Heart right ventricle (tissue), 16 donors: ENCODE results near the gene GREB1. TPM values are rescaled to one million over a fixed set of nuclear protein-coding genes. Genes with fewer than 3 reads are reported as not detected.

Experiments used
- ATAC-seq, 8 donors: fragments of 200-7000 bp; cut with Tn5 transposase; one replicate each; pipeline ENCODE4 v1.9.1; 2020; ENCODE audit warnings: mild to moderate bottlenecking in 8 of 8, moderate library complexity in 8 of 8, moderate number of reproducible peaks in 1 of 8
- DNase-seq, 2 donors: peaks; one replicate each; pipeline ENCODE4 v3.0.0-alpha.2; 2020
- H3K27ac ChIP-seq, 10 donors: fragments of 200-600 bp; sonication (generic) in 2 of 10; one replicate each; pipeline versions ENCODE4 v1.5.0 to v1.8.0; 2020 to 2022; ENCODE audit warnings: mild to moderate bottlenecking in 3 of 10
- H3K27me3 ChIP-seq, 7 donors: fragments of 200-600 bp; one replicate each; pipeline ENCODE4 v1.8.0; 2021 to 2022; ENCODE audit warnings: mild to moderate bottlenecking in 2 of 7
- H3K36me3 ChIP-seq, 9 donors: fragments of 200-600 bp; sonication (generic) in 1 of 9; one replicate each; pipeline versions ENCODE4 v1.5.0 to v1.8.0; 2020 to 2022; ENCODE audit warnings: mild to moderate bottlenecking in 2 of 9
- H3K4me1 ChIP-seq, 9 donors: fragments of 200-600 bp; sonication (generic) in 1 of 9; one replicate each; pipeline versions ENCODE4 v1.5.0 to v1.8.0; 2020 to 2022; ENCODE audit warnings: mild to moderate bottlenecking in 4 of 9
- H3K4me3 ChIP-seq, 10 donors: fragments of 200-600 bp; sonication (generic) in 2 of 10; one replicate each; pipeline versions ENCODE4 v1.5.0 to v1.8.0; 2020 to 2022; ENCODE audit warnings: mild to moderate bottlenecking in 7 of 10, moderate library complexity in 2 of 10
- H3K9me3 ChIP-seq, 11 donors: fragments of 200-600 bp in 10 of 11; sonication (generic) in 2 of 11; one replicate each; pipeline versions ENCODE4 v1.5.0 to v1.8.0; 2013 to 2022; ENCODE audit warnings: mild to moderate bottlenecking in 2 of 11, control low read depth in 1 of 11, moderate library complexity in 1 of 11
- WGBS, 2 donors: extraction: QIAGEN DNeasy Blood & Tissue Kit; methylation state at CpG; one replicate each; pipeline ENCODE4 v1.1.7; 2013; ENCODE audit warnings: inconsistent platforms in 1 of 2; 5-methylcytosine and 5-hydroxymethylcytosine counted together
- intact Hi-C, 10 donors: fragments of 100-400 bp; cut with DNase I; formaldehyde crosslinking; loops; one replicate each; pipeline versions ENCODE4 v1.11.1 to v1.14.2; 2022
- polyA plus RNA-seq, 2 donors: library from polyadenylated mRNA; stranded (reverse); fragments of 200-250 nt; gene quantifications; one replicate each; pipeline ENCODE4 v1.2.3, GENCODE V29; 2013
- total RNA-seq, 10 donors: library from RNA; stranded (reverse); fragmentation: NEBNext Ultra II Directional in 3 of 10; extraction: Animal tissue kit (Norgen Biotek cat#: 25700) in 3 of 10; gene quantifications; one replicate each; pipeline versions ENCODE4 v1.2.1 to v1.2.4, GENCODE V29; 2021 to 2023
- TF ChIP-seq, protein P1 (sequence below), 9 donors: fragments of 200-600 bp; sonication (generic) in 2 of 9; IDR thresholded peaks; one replicate each; pipeline versions ENCODE4 v1.5.0 to v1.8.0; 2021 to 2022; ENCODE audit warnings: antibody characterized with exemption in 9 of 9, mild to moderate bottlenecking in 5 of 9, moderate library complexity in 1 of 9
- donor health status: Arrhythmogenic right ventricular cardiomyopathy.
- donor health status: ischemic (EF 13 %, LVEDD 7.1; RV severe dilation, severe dysfunction).
- donor health status: healthy with polysubstance abuse.
- donor health status: DM: no; HTN: yes; CAD: no.
- donor health status: DM: no; HTN: no; CAD: no.
- donor health status: ischemic (EF 25% LVEDD 6.9; RV normal size, moderate dysfunction).
- donor health status: ischemic (EF 25% LVEDD 5.7; RV mildly dilated, moderate dysfunction).
- donor health status: healthy.
- donor health status: DM: yes; HTN: yes; CAD: no.
- donor health status: Ischemic cardiomyopathy.
- donor health status: ischemic (EF 35%, LVEDD 5.7; RV mildly dilated, moderate dysfunction).
- donor health status: nonischemic (EF 11% LVEDD 7.7; RV severe dilation, severe dysfunction).
- donor health status: DM: yes; HTN: yes; CAD: no.
- donor health status: PGD.
- donor health status: ischemic (EF 29% LVEDD 5.4; RV normal size, mild dysfunction).
- donor health status: nonischemic (EF 23%, LVEDD 6.1; RV moderate dilation, normal function).

The GREB1 gene
- total and polyA plus RNA-seq, 12 donors: 1.2 to 15.6 (median 7.8) TPM

DNA sequence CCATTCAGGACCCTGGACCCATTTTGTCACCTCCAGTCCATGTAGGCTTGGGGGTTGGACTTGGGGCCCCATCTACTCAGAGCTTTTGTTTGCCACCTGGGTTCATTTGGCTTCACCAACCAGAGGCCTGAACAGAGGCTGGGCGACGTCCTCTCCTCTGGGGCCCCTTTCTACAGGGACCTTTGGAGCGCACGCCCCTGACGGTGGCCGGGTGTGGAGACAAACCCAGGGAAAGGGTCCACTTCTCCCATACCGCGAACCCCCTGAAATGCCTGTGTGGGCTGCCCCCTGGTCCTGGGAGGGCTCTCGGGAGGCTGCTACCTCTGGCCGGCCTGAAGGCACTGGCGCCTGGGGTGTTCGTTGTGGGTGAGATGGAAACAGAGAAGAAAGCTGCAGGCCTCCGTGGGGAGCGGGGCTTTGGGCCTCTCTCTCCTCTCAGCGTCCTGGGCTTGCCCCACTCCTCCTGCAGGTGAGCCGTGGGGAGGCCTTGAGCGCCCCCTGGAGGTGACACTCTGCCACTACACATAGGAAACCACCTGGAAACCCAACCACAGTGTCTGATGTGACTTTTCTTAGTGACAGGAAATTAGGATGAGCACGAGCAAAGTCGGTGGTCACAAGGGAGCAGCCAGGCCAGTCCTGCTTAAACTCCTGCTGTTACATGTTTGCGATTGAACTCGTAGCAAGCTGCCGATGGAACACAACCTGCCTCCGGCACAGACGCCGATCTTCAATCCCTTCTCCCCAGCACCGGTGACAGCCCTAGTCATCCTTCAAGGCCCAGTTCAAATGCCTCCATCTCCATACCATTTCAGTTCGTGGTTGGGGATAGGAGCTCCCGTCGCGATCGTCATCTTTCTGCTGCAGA lies 148.1 kb downstream of the GREB1 start:
- Histone ChIP-seq H3K27me3 (peaks cover 0 to 31% (median 19%) of the 10 kb centered on the region in 7 donors), H3K36me3 (no peaks in the 10 kb centered on the region), H3K4me1 (peaks cover 0 to 7% (median 0%) of the 10 kb centered on the region in 9 donors), H3K9me3 (no peaks in the 10 kb centered on the region), H3K4me3 (no peak overlapping the region), H3K27ac (no peak overlapping the region)
- intact Hi-C loops: loop anchor here in 4 of 10 donors (5.0 to 10.0 kb wide), 2 partner anchors 200 to 207 kb away; no protein-coding TSS in a partner anchor
- ATAC-seq (peak in 3 of 8 donors; percentile 16 to 34 (median 31)), DNase-seq (no peak)
- TF ChIP-seq, protein P1, sequence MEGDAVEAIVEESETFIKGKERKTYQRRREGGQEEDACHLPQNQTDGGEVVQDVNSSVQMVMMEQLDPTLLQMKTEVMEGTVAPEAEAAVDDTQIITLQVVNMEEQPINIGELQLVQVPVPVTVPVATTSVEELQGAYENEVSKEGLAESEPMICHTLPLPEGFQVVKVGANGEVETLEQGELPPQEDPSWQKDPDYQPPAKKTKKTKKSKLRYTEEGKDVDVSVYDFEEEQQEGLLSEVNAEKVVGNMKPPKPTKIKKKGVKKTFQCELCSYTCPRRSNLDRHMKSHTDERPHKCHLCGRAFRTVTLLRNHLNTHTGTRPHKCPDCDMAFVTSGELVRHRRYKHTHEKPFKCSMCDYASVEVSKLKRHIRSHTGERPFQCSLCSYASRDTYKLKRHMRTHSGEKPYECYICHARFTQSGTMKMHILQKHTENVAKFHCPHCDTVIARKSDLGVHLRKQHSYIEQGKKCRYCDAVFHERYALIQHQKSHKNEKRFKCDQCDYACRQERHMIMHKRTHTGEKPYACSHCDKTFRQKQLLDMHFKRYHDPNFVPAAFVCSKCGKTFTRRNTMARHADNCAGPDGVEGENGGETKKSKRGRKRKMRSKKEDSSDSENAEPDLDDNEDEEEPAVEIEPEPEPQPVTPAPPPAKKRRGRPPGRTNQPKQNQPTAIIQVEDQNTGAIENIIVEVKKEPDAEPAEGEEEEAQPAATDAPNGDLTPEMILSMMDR (IDR thresholded peaks at IDR 0.05): peak; percentile 37 to 79 (median 70)
- WGBS, 2 donors: 62 to 64% methylated on average over 31 of the region's 31 CpGs

DNA sequence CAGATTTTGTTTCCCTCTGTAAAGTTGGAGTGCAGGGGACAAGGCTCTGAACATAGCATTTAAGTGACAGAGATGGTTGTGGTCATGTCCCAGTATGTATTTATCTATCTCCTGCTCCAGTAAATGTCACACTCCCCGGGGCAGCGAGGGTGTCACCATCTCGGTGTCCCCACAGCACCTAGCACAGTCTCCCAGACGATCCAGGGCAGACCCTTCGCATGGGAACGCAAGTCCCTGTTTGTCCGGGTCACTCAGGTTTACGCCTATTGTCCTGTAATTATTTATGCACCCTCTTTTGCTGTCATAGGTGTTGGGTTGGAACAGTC lies 148.7 kb downstream of the GREB1 start:
- peaks cover 0 to 31% (median 16%) of the 10 kb centered on the region in 7 donors for H3K27me3 ChIP-seq
- intact Hi-C loops: loop anchor here in 4 of 10 donors (5.0 to 10.0 kb wide), 2 partner anchors 200 to 208 kb away; no protein-coding TSS in a partner anchor
- H3K9me3 ChIP-seq: no peaks in the 10 kb centered on the region
- TF ChIP-seq, protein P1 (IDR thresholded peaks at IDR 0.05): no peak
- H3K27ac ChIP-seq: no peak overlapping the region
- H3K4me3 ChIP-seq: no peak overlapping the region
- peaks cover 0 to 2% (median under 1%) of the 10 kb centered on the region in 9 donors for H3K4me1 ChIP-seq
- no peaks in the 10 kb centered on the region for H3K36me3 ChIP-seq
- WGBS, 2 donors: 92 to 93% methylated on average over 8 of the region's 8 CpGs
- DNase-seq (no peak), ATAC-seq (no peak)

DNA sequence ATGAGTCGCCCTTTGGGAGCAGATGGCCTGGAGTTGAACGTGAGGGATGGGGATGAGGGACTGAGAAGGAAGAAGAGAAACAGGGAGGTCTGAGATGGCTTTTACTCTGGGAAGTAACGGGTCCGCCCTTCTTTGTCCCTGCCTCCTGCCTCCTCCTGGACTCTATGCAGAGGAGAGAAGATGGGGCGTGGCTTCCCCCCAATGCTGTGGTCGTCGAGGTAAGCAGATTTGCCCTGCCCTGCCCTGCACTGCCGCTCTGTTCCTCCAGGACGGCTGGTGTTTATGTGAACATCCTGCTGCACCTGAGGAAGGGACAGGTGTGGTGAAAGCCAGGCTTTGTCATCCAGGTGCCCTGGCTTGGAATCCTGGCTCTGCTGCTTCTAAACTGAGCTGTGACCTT lies 149.6 kb downstream of the GREB1 start:
- Histone ChIP-seq H3K4me3 (no peak overlapping the region), H3K27me3 (peaks cover 0 to 26% (median 11%) of the 10 kb centered on the region in 7 donors), H3K9me3 (no peaks in the 10 kb centered on the region), H3K27ac (no peak overlapping the region), H3K4me1 (peaks cover 0 to 11% (median 8%) of the 10 kb centered on the region in 9 donors), H3K36me3 (no peaks in the 10 kb centered on the region)
- ATAC-seq: no peak
- 50 to 54% methylated on average over 9 of the region's 9 CpGs for WGBS, 2 donors
- DNase-seq: no peak
- TF ChIP-seq, protein P1 (IDR thresholded peaks at IDR 0.05): no peak
- intact Hi-C loops: loop anchor here in 4 of 10 donors (5.0 to 10.0 kb wide), 2 partner anchors 201 to 209 kb away; no protein-coding TSS in a partner anchor

DNA sequence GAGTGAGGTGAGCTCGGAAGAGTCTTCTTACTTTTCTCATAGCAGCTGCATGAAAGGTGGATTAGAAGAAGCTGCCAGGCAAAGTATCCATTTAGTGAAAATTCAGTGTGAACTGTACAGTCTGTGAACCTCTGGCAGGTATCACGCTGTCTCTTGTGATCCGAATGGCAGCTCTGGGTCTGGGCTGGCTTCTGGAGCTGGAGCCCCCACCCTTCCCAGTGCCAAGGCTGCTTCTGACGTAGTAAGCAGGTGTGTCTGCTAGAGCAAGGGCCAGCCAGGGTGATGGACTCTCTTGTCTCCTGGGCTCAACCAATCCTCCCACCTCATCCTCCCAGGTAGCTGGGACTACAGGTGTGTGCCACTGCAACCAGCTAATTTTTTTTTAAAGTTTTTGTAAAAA lies 150.1 kb downstream of the GREB1 start:
- Histone ChIP-seq H3K27ac (no peak overlapping the region), H3K9me3 (no peaks in the 10 kb centered on the region), H3K27me3 (peaks cover 0 to 26% (median 11%) of the 10 kb centered on the region in 7 donors), H3K4me3 (no peak overlapping the region), H3K36me3 (no peaks in the 10 kb centered on the region), H3K4me1 (peaks cover 0 to 16% (median 13%) of the 10 kb centered on the region in 9 donors)
- TF ChIP-seq, protein P1 (IDR thresholded peaks at IDR 0.05): no peak
- WGBS, 2 donors: 76 to 80% methylated on average over 4 of the region's 4 CpGs
- ATAC-seq (no peak), DNase-seq (no peak)
- intact Hi-C loops: loop anchor here in 4 of 10 donors (5.0 to 10.0 kb wide), 2 partner anchors 202 to 209 kb away; no protein-coding TSS in a partner anchor
